VCaP (cell line): ENCODE measurements around the gene FSTL5.
"Not testable (repeated sequence)": the region's sequence is repeated elsewhere in the genome, so short reads cannot be mapped to it uniquely, and the experiment has no call there.

Experiments used
- H3K27ac ChIP-seq: fragments of 450-650 bp; 2 replicates; pipeline ENCODE4 v1.5.1; 2017
- TF ChIP-seq, protein P1 (sequence below): fragments of 450-650 bp; conservative IDR thresholded peaks from 2 replicates; pipeline ENCODE4 v1.5.1; 2017; ENCODE audit warnings: mild to moderate bottlenecking, moderate library complexity

The FSTL5 gene

DNA sequence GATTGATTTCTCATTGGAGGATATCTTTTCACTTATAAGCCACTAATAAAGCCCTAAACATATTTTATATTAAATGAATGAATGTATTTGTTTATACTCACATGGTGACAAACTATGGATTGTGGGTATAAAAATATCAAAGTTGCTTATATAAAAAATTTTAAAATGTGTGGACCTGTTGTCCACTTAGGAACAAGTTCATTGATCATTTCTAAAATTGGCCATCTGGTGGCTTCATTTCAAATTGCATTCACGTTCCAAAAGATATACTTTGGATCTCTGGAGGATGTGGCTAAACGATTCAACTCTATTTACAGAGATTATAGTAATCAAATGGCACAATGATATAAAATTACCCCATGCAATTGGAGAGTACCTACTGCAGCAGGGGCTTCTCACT, 32.5 kb downstream of the FSTL5 start:
- no peak overlapping the region for H3K27ac ChIP-seq
- TF ChIP-seq, protein P1, sequence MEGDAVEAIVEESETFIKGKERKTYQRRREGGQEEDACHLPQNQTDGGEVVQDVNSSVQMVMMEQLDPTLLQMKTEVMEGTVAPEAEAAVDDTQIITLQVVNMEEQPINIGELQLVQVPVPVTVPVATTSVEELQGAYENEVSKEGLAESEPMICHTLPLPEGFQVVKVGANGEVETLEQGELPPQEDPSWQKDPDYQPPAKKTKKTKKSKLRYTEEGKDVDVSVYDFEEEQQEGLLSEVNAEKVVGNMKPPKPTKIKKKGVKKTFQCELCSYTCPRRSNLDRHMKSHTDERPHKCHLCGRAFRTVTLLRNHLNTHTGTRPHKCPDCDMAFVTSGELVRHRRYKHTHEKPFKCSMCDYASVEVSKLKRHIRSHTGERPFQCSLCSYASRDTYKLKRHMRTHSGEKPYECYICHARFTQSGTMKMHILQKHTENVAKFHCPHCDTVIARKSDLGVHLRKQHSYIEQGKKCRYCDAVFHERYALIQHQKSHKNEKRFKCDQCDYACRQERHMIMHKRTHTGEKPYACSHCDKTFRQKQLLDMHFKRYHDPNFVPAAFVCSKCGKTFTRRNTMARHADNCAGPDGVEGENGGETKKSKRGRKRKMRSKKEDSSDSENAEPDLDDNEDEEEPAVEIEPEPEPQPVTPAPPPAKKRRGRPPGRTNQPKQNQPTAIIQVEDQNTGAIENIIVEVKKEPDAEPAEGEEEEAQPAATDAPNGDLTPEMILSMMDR, result peak; percentile 69

DNA sequence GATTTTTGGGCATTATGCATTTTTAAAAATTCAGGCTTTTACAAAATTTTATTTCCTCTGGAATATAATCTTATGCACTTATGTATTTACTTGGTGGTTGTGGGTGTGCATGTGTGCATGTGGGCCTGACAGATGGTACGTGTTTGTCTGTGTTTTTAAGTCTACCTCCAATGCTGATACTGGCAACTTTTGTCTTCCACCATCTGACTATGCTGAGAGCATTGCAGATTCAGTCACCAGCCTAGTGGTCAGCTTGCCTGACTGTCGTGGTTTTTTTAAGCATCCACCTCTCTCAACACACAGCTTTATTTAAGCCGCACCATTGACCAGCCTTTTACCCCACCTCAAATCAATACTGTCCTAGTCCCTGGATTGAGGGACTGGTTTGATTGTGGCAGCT, 37.1 kb downstream of the FSTL5 start:
- TF ChIP-seq, protein P1, result no peak
- no peak overlapping the region for H3K27ac ChIP-seq

DNA sequence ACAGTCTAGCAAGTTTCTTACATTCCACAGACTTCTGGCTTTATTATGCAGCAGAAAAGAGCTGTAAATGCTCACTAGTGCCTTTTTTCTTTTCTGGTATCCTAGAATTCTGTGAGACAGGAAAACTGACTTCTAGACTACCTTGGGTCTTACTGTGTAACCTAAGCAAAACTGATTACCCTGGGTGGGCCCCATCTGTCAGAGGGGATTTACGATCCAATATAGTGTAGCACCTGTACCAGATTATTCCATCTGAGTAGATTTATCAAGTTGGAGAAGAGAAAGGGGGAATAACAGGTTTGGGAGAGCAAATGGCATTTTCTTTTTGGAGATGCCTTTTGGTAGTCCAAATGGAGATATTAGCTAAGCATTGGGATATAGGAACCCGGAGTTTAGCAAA, 46.7 kb downstream of the FSTL5 start:
- no peak overlapping the region for H3K27ac ChIP-seq
- TF ChIP-seq, protein P1, result no peak

DNA sequence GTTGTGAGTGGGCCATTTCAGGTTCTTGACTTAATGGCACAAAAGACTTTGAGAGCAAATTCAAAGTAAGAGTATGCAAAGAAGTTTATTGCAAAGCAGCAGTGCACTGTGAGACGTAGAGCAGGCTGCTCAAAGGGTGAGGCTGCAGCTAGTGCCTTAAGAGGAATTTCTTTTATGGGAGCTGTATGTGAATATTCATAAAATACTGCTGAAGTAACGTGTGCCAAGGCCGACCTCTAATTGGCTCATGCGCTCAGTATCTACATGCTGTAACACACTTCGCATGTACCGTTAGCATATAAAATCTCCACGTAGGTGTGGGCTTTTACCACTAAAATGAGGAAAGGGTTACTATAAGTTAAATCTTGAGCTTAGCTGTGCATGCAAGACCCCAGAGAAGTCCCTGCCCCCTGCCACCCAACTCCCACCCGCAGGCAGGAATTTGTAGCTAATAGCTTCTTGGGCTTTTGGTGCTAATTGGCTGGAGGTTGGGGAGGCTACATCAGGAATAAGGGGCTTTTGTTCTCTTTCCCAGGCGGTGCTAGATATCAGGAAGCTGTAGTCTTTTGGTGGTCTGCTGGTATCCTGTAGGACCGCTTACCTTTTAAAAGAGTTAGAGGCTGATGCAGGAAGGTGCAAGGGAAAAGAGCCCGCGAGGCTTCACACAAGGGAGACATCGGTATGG, 47.6 kb downstream of the FSTL5 start:
- H3K27ac ChIP-seq, result no peak overlapping the region
- TF ChIP-seq, protein P1, result no peak

DNA sequence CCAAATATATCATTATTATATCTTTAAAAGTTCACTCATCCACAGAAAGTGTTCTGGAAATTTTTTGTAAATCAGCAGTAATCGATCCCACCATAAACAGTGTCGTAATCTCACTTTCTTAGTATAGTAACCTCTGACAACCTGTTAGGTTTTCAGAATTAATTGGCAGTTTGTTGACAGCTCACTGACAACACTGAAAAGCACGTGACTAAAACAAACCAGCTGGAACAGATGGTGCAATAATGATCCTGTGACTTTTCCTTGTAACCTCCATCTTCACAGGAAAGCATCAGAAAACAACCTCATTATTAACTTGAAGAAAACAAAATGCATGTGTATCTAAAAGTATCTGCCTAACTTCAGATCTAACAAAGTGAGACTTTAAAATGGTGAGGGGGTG, 48.5 kb downstream of the FSTL5 start:
- TF ChIP-seq, protein P1, result no peak
- no peak overlapping the region for H3K27ac ChIP-seq

DNA sequence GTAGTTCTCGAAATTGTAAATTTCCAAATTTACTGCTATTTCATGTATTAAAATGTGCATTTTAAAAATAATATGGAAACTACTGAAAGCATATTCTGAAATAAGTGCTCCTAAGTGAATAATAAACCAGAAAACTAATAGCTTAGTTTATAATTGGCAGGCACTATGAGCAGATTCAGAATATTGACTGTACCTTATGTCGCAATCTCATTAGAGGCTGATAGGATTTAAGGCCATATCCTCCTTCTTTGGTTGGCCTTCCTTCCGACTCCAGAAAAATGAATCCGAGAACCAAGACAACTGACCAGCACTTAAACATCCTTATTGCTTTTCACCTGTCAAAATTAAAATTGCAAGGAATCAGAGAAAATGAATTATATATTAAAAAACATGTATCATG, 52.7 kb downstream of the FSTL5 start:
- TF ChIP-seq, protein P1, result no peak
- H3K27ac ChIP-seq, result no peak overlapping the region

DNA sequence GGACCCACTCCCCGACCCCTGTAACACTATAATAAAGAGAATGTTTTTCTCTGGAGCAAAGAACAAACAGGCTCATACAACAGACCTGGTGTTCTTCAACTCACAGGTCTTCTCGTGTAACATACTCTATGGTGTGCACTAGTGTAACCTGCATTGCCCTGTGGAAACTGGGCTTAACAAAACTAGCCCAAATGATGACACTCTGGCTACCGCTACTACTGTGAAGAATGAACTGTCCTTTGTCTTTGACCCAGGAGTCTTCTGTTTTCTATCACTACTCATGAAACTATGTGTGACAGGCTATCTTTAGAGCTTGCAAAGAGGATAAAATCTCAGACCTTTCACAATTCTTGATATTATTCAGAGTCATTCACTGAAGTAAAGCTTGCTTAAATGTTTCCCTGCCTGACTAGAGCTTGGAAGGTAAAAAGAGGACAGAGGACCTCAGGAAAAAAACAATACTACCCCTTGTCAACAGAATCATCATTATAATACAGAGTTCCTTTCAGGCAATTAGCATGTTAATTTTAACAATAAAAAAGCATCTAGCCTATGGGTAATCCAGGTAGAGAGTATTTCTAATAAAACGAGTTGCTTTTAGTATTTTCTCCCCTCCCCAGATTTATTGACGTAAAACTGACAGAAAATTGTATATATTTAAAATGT, 59.2 kb downstream of the FSTL5 start:
- no peak overlapping the region for H3K27ac ChIP-seq
- TF ChIP-seq, protein P1, result no peak

DNA sequence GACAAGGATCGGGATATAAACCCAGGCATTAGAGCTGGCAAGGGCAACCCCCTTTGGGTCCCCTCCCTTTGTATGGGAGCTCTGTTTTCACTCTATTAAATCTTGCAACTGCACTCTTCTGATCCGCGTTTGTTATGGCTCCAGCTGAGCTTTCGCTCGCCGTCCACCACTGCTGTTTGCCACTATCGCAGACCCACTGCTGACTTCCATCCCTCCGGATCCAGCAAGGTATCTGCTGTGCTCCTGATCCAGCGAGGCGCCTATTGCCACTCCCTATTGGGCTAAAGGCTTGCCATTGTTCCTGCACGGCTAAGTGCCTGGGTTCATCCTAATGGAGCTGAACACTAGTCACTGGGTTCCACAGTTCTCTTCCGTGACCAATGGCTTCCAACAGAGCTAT, 59.9 kb downstream of the FSTL5 start:
- not testable (repeated sequence) for H3K27ac ChIP-seq
